Psoas muscle (tissue), 8 donors: ENCODE data around the gene CLK3. TPM values are rescaled to one million over a fixed set of nuclear protein-coding genes. Genes with fewer than 3 reads are reported as not detected.

ENCODE experiments used
- ATAC-seq, 4 donors: fragments of 200-7000 bp; cut with Tn5 transposase; one replicate each; pipeline ENCODE4 v1.9.1; 2020; ENCODE audit warnings: moderate library complexity in 3 of 4, mild to moderate bottlenecking in 2 of 4
- DNase-seq, 2 donors: peaks; one replicate each; pipeline ENCODE4 v3.0.0-alpha.2; 2020
- H3K27ac ChIP-seq: fragments of 200-600 bp; one replicate; pipeline ENCODE4 v1.8.0; 2022
- H3K27me3 ChIP-seq, 3 donors: fragments of 200-600 bp in 1 of 3; one replicate each; pipeline versions ENCODE4 v1.6.1 to v1.8.0; 2013 to 2022; ENCODE audit warnings: low read length in 2 of 3, mild to moderate bottlenecking in 2 of 3, moderate library complexity in 1 of 3; ENCODE audit not compliant: insufficient read depth in 3 of 3
- H3K36me3 ChIP-seq, 2 donors: fragments of 200-600 bp in 1 of 2; one replicate each; pipeline versions ENCODE4 v1.6.1 to v1.8.0; 2013 to 2022; ENCODE audit warnings: low read depth in 1 of 2, mild to moderate bottlenecking in 1 of 2, moderate library complexity in 1 of 2; ENCODE audit not compliant: insufficient read depth in 1 of 2
- H3K4me1 ChIP-seq: fragments of 200-600 bp; one replicate; pipeline ENCODE4 v1.8.0; 2022
- H3K4me3 ChIP-seq: fragments of 200-600 bp; one replicate; pipeline ENCODE4 v1.8.0; 2022; ENCODE audit warnings: mild to moderate bottlenecking
- H3K9me3 ChIP-seq: fragments of 200-600 bp; one replicate; pipeline ENCODE4 v1.8.0; 2022
- CTCF ChIP-seq: fragments of 200-600 bp; IDR thresholded peaks from one replicate; pipeline ENCODE4 v1.8.0; 2022; ENCODE audit warnings: antibody characterized with exemption
- WGBS, 3 donors: extraction: QIAGEN DNeasy Blood & Tissue Kit; methylation state at CpG; one replicate each; pipeline versions ENCODE4 v1.1.6 to v1.1.7; 2013; 5-methylcytosine and 5-hydroxymethylcytosine counted together
- intact Hi-C, 2 donors: fragments of 100-400 bp; cut with DNase I; formaldehyde crosslinking; loops; one replicate each; pipeline versions ENCODE4 v1.11.0 to v1.14.2; 2022
- polyA plus RNA-seq, 3 donors: library from polyadenylated mRNA; stranded (reverse); fragments of 200-250 nt; gene quantifications; one replicate each; pipeline ENCODE4 v1.2.3, GENCODE V29; 2013
- total RNA-seq, 4 donors: library from RNA; stranded (reverse); fragmentation: NEBNext Ultra II Directional in 2 of 4; extraction: Animal tissue kit (Norgen Biotek cat#: 25700) in 2 of 4; gene quantifications; one replicate each; pipeline versions ENCODE4 v1.2.1 to v1.2.4, GENCODE V29; 2021 to 2023
- donor health status: healthy with polysubstance abuse.
- donor health status: DM: no; HTN: no; CAD: no; lungs with moderate emphysema.
- donor health status: Bipolar disorder and iron deficiency.
- donor health status: healthy.
- donor health status: DM: yes; HTN: yes; CAD: no.
- donor health status: DM: no; HTN: no; CAD: no.
- donor health status: DM: no; HTN: no; CAD: no.
- donor health status: DM: yes; HTN: yes; CAD: no.

The CLK3 gene
- total and polyA plus RNA-seq, 7 donors = 36.6 to 61.8 (median 50.2) TPM

GRCh38 chr15:74626336-74626735, 10.7 kb downstream of the CLK3 start:
- Histone ChIP-seq H3K4me3 (no peak overlapping the region), H3K9me3 (no peaks in the 10 kb centered on the region), H3K36me3 (peaks cover 21 to 100% of the 10 kb centered on the region in 2 donors), H3K27me3 (no peaks in the 10 kb centered on the region), H3K4me1 (no peaks in the 10 kb centered on the region), H3K27ac (no peak overlapping the region)
- TF ChIP-seq CTCF = no peak
- WGBS, 3 donors = 92 to 94% (median 93%) methylated on average over 7 of the region's 7 CpGs
- no peak for ATAC-seq
- DNase-seq = no peak
- intact Hi-C loops = loop anchor here in 1 of 2 donors (5.0 kb wide), 1 partner anchor 249 kb away; no protein-coding TSS in a partner anchor

GRCh38 chr15:74626752-74627692, 11.4 kb downstream of the CLK3 start:
- H3K27ac ChIP-seq = no peak overlapping the region
- no peaks in the 10 kb centered on the region for H3K4me1 ChIP-seq
- TF ChIP-seq CTCF = no peak
- no peaks in the 10 kb centered on the region for H3K27me3 ChIP-seq
- H3K9me3 ChIP-seq = no peaks in the 10 kb centered on the region
- intact Hi-C loops = loop anchor here in 1 of 2 donors (5.0 kb wide), 1 partner anchor 250 kb away; no protein-coding TSS in a partner anchor
- H3K36me3 ChIP-seq = peaks cover 21 to 99% of the 10 kb centered on the region in 2 donors
- WGBS, 3 donors = 81 to 86% (median 85%) methylated on average over 10 of the region's 10 CpGs
- H3K4me3 ChIP-seq = no peak overlapping the region
- DNase-seq = no peak
- ATAC-seq = no peak

GRCh38 chr15:74627766-74628165, 12.1 kb downstream of the CLK3 start:
- Histone ChIP-seq H3K36me3 (peaks cover 21 to 99% of the 10 kb centered on the region in 2 donors), H3K27ac (no peak overlapping the region), H3K9me3 (no peaks in the 10 kb centered on the region), H3K4me3 (no peak overlapping the region), H3K27me3 (no peaks in the 10 kb centered on the region), H3K4me1 (no peaks in the 10 kb centered on the region)
- DNase-seq (no peak), ATAC-seq (no peak)
- no peak for TF ChIP-seq CTCF
- intact Hi-C loops = loop anchor here in 1 of 2 donors (5.0 kb wide), 1 partner anchor 250 kb away; no protein-coding TSS in a partner anchor
- 53 to 64% (median 58%) methylated on average over 5 of the region's 5 CpGs for WGBS, 3 donors

DNA sequence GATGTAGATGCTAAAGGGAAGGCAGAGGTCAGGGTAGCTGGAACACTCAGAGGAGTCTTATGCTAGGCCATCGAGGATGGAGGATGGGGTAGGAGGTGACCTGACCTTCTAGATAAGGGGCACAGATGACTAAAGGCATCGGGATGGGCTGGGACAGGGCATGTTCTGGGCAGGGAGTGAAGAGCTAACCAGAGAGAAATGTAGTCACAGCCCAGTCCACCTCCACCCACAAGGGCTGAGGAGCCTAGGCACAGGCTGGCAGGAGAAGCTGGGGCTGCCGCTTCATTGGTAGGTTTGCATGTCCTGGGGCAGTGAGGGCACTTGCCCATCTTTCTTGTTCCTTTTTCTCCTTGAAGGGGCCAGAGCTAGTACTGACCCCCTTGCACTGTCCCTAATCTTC, 12.6 kb downstream of the CLK3 start:
- peaks cover 21 to 99% of the 10 kb centered on the region in 2 donors for H3K36me3 ChIP-seq
- WGBS, 3 donors = 77 to 86% (median 80%) methylated on average over 3 of the region's 3 CpGs

More for the DNA sequence above, 12.6 kb downstream of the CLK3 start:
- H3K27me3 ChIP-seq = no peaks in the 10 kb centered on the region
- intact Hi-C loops = loop anchor here in 1 of 2 donors (5.0 kb wide), 1 partner anchor 251 kb away; no protein-coding TSS in a partner anchor
- H3K9me3 ChIP-seq = no peaks in the 10 kb centered on the region
- H3K4me3 ChIP-seq = no peak overlapping the region
- H3K4me1 ChIP-seq = no peaks in the 10 kb centered on the region
- DNase-seq (no peak), ATAC-seq (no peak)
- H3K27ac ChIP-seq = no peak overlapping the region
- TF ChIP-seq CTCF = no peak
